CD4-positive, alpha-beta T cell treated with Interferon alpha-2 for 1 hour (primary cell): ENCODE measurements around the gene PRSS38.
"Not testable (repeated sequence)": the region's sequence is repeated elsewhere in the genome, so short reads cannot be mapped to it uniquely, and the experiment has no call there.

Experiments
- DNase-seq, 2 donors: peaks; one replicate each; pipeline ENCODE4 v3.0.0-alpha.2; 2020 to 2022

The PRSS38 gene

GRCh38 chr1:227846265-227846858, 30.9 kb downstream of the PRSS38 start:
- DNase-seq: no peak

DNA sequence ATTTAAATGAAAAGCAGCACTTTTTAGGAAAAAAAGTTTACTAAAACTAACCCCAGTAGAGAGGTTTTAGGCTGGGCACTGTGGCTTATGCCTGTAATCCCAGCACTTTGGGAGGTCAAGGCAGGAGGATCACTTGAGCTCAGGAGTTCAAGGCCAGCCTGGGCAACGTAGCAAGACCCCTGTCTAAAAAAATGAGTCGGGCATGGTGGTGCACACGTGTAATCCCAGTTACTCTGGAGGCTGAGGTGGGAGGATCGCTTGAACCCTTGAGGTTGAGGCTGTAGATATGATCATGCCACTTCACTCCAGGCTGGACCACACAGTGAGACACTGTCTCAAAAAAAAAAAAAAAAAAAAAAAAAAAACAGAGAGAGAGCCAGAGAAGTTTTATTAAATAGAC, 31.6 kb downstream of the PRSS38 start:
- DNase-seq: not testable (repeated sequence)

GRCh38 chr1:227848430-227848932, 33.0 kb downstream of the PRSS38 start:
- DNase-seq: no peak

GRCh38 chr1:227849251-227849650, 33.8 kb downstream of the PRSS38 start:
- DNase-seq: peak in 1 of 2 donors; percentile 18

DNA sequence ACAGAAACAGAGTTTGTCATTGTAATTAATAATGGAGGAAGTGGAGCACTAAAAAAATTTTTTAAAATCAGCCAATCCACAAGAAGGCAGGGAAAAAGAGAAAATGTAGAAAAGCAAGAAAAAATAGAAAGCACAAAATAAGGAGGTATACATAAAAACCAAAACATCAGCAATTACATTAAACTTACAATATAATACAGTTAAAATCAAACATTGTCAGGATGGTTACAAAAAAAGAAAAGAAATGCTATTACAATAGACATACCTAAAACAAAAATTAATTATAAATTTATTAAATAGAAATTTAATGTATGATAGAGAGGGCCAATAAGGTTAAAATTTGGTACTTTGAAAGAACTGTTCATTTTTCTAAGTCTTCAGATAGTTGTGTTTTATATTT, 38.7 kb downstream of the PRSS38 start:
- no peak for DNase-seq

DNA sequence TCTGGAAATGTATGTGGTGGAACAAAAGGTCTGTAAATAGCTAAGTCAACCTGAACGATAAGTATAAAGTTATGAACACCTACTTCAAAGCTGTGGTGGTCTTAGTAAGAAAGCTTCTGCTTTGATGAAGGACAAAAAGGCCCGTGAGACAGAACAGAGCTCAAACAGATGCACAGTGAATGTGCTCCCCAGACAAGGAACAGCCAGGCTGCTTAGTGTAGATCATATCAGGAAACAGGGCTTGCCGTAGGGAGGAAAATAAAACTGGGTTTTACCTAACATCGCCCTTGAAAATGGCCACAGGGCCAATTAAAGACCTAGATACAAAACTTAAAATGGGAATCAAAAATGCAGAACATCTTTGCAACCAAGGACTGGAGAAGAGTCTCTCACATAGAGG, 40.2 kb downstream of the PRSS38 start:
- DNase-seq: no peak

- no peak for DNase-seq
These were observed 40.8 kb downstream of the PRSS38 start for GRCh38 chr1:227856147-227856858.

- DNase-seq: no peak
These were observed 49.4 kb downstream of the PRSS38 start for GRCh38 chr1:227864882-227865281.

GRCh38 chr1:227869279-227869842, 53.9 kb downstream of the PRSS38 start:
- DNase-seq: no peak

DNA sequence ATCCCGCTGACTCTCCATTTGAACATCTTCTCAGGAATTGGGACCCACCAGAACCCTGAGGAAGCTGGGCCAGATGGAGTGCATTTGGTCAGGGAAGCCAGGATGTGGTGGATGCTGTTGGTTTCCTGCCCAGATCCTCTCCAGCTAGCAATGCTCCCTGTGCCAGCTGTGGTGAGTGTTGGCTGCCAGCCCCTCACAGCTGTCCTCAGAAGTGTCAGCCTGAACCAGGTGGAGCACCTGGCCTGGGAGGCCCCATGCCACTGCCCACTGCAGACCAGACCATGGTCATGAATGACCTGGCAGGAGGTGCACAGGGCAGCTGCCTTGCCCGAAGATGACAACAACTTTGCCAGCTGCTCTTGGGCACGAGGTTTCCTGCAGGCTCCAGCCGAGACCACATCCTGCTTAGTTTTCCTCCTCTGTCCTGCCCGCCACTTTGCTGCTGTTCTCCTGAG, 54.4 kb downstream of the PRSS38 start:
- peak in 1 of 2 donors; percentile 31 for DNase-seq

- DNase-seq: no peak
These were observed 54.9 kb downstream of the PRSS38 start for GRCh38 chr1:227870366-227870765.

DNA sequence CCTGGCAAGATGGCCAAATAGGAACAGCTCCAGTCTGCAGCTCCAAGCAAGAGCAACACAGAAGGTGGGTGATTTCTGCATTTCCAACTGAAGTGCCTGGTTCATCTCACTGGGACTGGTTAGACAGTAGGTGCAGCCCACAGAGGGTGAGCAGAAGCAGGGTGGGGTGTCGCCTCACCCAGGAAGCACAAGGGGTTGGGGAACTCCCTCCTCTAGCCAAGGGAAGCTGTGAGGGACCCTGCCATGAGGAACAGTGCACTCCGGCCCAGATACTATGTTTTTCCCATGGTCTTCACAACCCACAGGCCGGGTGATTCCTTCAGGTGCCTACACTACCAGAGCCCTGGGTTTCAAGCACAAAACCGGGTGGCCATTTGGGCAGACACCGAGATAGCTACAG, 56.4 kb downstream of the PRSS38 start:
- not testable (repeated sequence) for DNase-seq

DNA sequence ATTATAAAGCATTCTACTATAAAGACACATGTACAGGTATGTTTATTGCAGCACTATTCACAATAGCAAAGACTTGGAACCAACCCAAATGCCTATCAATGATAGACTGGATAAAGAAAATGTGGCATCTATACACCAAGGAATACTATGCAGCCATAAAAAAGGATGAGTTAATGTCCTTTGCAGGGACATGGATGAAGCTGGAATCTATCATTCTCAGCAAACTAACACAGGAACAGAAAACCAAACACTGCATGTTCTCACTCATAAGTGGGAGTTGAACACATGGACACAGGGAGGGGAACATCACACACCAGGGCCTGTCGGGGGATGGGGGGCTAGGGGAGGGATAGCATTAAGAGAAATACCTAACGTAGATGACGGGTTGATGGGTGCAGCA, 62.3 kb downstream of the PRSS38 start:
- DNase-seq: not testable (repeated sequence)

DNA sequence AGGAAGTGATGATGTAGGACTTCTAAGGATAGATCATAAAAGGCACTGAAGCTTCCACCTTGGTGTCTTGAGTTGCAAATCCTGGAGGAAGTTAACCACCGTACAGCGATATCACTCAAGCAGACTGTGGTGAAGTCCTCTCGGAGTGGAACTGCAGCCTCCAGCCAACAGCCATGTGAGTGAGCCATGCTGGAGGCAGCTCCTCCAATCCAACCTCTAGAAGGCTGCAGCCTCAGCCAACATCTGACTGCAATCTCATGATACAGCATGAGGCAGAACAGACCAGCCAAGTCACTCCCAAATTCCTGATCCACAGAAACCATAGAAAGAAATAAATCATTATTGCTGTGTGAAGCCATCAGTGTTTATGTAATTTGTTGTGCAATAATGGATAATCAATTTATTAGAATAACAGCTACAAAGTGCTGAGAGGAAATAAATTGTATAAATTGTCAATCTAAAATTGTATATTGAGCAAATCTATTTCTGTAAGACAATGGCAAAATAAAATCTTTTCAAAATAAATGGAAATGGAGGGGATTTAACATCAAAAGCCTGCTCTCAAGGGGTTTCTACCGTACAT, 65.0 kb downstream of the PRSS38 start:
- no peak for DNase-seq

- peak in 1 of 2 donors; percentile 0 for DNase-seq
These were observed 67.6 kb downstream of the PRSS38 start for GRCh38 chr1:227883073-227883520.

DNA sequence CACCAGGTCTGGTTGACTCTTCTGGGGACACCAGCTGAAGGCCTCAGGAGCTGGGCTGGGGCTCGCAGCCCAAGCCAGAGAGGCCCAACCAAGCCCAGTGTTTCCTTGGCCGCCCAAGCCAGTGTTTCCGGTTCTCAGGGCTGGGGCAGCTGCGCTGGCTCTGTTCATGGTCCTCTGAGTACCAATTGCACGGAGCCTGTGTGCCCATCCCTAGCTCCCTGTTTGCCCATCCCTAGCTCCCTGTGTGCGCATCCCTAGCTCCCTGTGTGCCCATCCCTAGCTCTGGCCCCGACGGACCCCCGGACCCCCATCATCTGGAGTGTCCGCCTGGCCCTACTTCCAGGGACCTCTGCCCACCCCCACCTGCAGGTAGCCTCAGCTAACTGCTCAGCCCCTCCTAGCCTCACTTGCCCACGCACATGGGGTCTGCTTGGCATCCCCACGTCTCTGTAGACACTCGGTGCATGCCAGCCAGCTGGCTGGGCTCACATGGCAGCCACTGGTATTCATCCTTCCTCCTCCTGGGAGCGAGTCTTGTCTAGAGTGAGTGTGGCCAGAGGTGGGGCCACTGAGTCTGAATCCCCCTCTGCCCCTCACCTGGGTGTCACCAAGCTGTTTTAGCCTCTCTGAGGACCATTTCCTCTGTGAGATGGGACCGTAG, 68.3 kb downstream of the PRSS38 start:
- no peak for DNase-seq

GRCh38 chr1:227884370-227885134, 69.1 kb downstream of the PRSS38 start:
- peak in 1 of 2 donors; percentile 0 for DNase-seq

GRCh38 chr1:227885135-227885647, 69.7 kb downstream of the PRSS38 start:
- peak; percentile 1 to 41 for DNase-seq

- no peak for DNase-seq
These were observed 70.4 kb downstream of the PRSS38 start for GRCh38 chr1:227885648-227886502.

GRCh38 chr1:227886503-227886961, 71.1 kb downstream of the PRSS38 start:
- no peak for DNase-seq
